ENCODE measurements around the gene DDX59.

Gene DDX59

GRCh38 chr1:200692316-200692715 lies 22.6 kb upstream of the DDX59 start:
- Histone ChIP-seq H3K9ac (ENCODE audit: low read depth, low read length) (no peak overlapping the region), H3K4me3 (ENCODE audit: low read depth, low read length) (no peak overlapping the region), H3K4me1 (ENCODE audit: control insufficient read depth, insufficient read depth, low read length) (peaks cover 4% of the 10 kb centered on the region)

GRCh38 chr1:200686620-200687019 lies 16.9 kb upstream of the DDX59 start:
- H3K36me3 ChIP-seq (ENCODE audit: control insufficient read depth, insufficient read depth, low read length), result no peaks in the 10 kb centered on the region
- H3K9me3 ChIP-seq (ENCODE audit: control insufficient read depth, insufficient read depth, low read length), result no peaks in the 10 kb centered on the region
- no peak overlapping the region for H3K9ac ChIP-seq (ENCODE audit: low read depth, low read length)
- peaks cover 6% of the 10 kb centered on the region for H3K4me1 ChIP-seq (ENCODE audit: control insufficient read depth, insufficient read depth, low read length)
- no peaks in the 10 kb centered on the region for H3K27me3 ChIP-seq (ENCODE audit: control insufficient read depth, insufficient read depth, low read length)
- H3K4me3 ChIP-seq (ENCODE audit: low read depth, low read length), result no peak overlapping the region

More at GRCh38 chr1:200692316-200692715, 22.6 kb upstream of the DDX59 start:
- no peaks in the 10 kb centered on the region for H3K36me3 ChIP-seq (ENCODE audit: control insufficient read depth, insufficient read depth, low read length)
- H3K9me3 ChIP-seq (ENCODE audit: control insufficient read depth, insufficient read depth, low read length), result no peaks in the 10 kb centered on the region
- no peaks in the 10 kb centered on the region for H3K27me3 ChIP-seq (ENCODE audit: control insufficient read depth, insufficient read depth, low read length)

GRCh38 chr1:200684015-200684414 lies 14.3 kb upstream of the DDX59 start:
- Histone ChIP-seq H3K4me1 (ENCODE audit: control insufficient read depth, insufficient read depth, low read length) (peaks cover 10% of the 10 kb centered on the region), H3K27me3 (ENCODE audit: control insufficient read depth, insufficient read depth, low read length) (no peaks in the 10 kb centered on the region), H3K9ac (ENCODE audit: low read depth, low read length) (no peak overlapping the region), H3K36me3 (ENCODE audit: control insufficient read depth, insufficient read depth, low read length) (no peaks in the 10 kb centered on the region), H3K9me3 (ENCODE audit: control insufficient read depth, insufficient read depth, low read length) (no peaks in the 10 kb centered on the region), H3K4me3 (ENCODE audit: low read depth, low read length) (no peak overlapping the region)

- H3K36me3 ChIP-seq (ENCODE audit: control insufficient read depth, insufficient read depth, low read length), result no peaks in the 10 kb centered on the region
- H3K4me1 ChIP-seq (ENCODE audit: control insufficient read depth, insufficient read depth, low read length), result peaks cover 10% of the 10 kb centered on the region
- no peak overlapping the region for H3K9ac ChIP-seq (ENCODE audit: low read depth, low read length)
- no peaks in the 10 kb centered on the region for H3K27me3 ChIP-seq (ENCODE audit: control insufficient read depth, insufficient read depth, low read length)
- H3K4me3 ChIP-seq (ENCODE audit: low read depth, low read length), result no peak overlapping the region
- no peaks in the 10 kb centered on the region for H3K9me3 ChIP-seq (ENCODE audit: control insufficient read depth, insufficient read depth, low read length)
Measured at GRCh38 chr1:200683298-200683697, 13.6 kb upstream of the DDX59 start.

- no peaks in the 10 kb centered on the region for H3K9me3 ChIP-seq (ENCODE audit: control insufficient read depth, insufficient read depth, low read length)
- H3K9ac ChIP-seq (ENCODE audit: low read depth, low read length), result no peak overlapping the region
- no peaks in the 10 kb centered on the region for H3K36me3 ChIP-seq (ENCODE audit: control insufficient read depth, insufficient read depth, low read length)
- peaks cover 4% of the 10 kb centered on the region for H3K4me1 ChIP-seq (ENCODE audit: control insufficient read depth, insufficient read depth, low read length)
- H3K27me3 ChIP-seq (ENCODE audit: control insufficient read depth, insufficient read depth, low read length), result no peaks in the 10 kb centered on the region
- no peak overlapping the region for H3K4me3 ChIP-seq (ENCODE audit: low read depth, low read length)
Measured at GRCh38 chr1:200681231-200681630, 11.5 kb upstream of the DDX59 start.

GRCh38 chr1:200676829-200677228 lies 7.1 kb upstream of the DDX59 start:
- no peaks in the 10 kb centered on the region for H3K27me3 ChIP-seq (ENCODE audit: control insufficient read depth, insufficient read depth, low read length)
- H3K9me3 ChIP-seq (ENCODE audit: control insufficient read depth, insufficient read depth, low read length), result no peaks in the 10 kb centered on the region
- no peak overlapping the region for H3K9ac ChIP-seq (ENCODE audit: low read depth, low read length)
- peaks cover 4% of the 10 kb centered on the region for H3K4me1 ChIP-seq (ENCODE audit: control insufficient read depth, insufficient read depth, low read length)
- no peak overlapping the region for H3K4me3 ChIP-seq (ENCODE audit: low read depth, low read length)
- H3K36me3 ChIP-seq (ENCODE audit: control insufficient read depth, insufficient read depth, low read length), result no peaks in the 10 kb centered on the region

GRCh38 chr1:200675588-200675852 lies 5.8 kb upstream of the DDX59 start:
- no peaks in the 10 kb centered on the region for H3K36me3 ChIP-seq (ENCODE audit: control insufficient read depth, insufficient read depth, low read length)
- no peaks in the 10 kb centered on the region for H3K27me3 ChIP-seq (ENCODE audit: control insufficient read depth, insufficient read depth, low read length)
- no peak overlapping the region for H3K4me3 ChIP-seq (ENCODE audit: low read depth, low read length)
- H3K4me1 ChIP-seq (ENCODE audit: control insufficient read depth, insufficient read depth, low read length), result no peaks in the 10 kb centered on the region
- H3K9ac ChIP-seq (ENCODE audit: low read depth, low read length), result no peak overlapping the region
- no peaks in the 10 kb centered on the region for H3K9me3 ChIP-seq (ENCODE audit: control insufficient read depth, insufficient read depth, low read length)

- no peaks in the 10 kb centered on the region for H3K9me3 ChIP-seq (ENCODE audit: control insufficient read depth, insufficient read depth, low read length)
- H3K4me1 ChIP-seq (ENCODE audit: control insufficient read depth, insufficient read depth, low read length), result no peaks in the 10 kb centered on the region
- H3K36me3 ChIP-seq (ENCODE audit: control insufficient read depth, insufficient read depth, low read length), result no peaks in the 10 kb centered on the region
- H3K4me3 ChIP-seq (ENCODE audit: low read depth, low read length), result no peak overlapping the region
- H3K27me3 ChIP-seq (ENCODE audit: control insufficient read depth, insufficient read depth, low read length), result no peaks in the 10 kb centered on the region
- H3K9ac ChIP-seq (ENCODE audit: low read depth, low read length), result no peak overlapping the region
Measured at GRCh38 chr1:200674838-200675587, 5.3 kb upstream of the DDX59 start.

- Histone ChIP-seq H3K4me3 (ENCODE audit: low read depth, low read length) (no peak overlapping the region), H3K4me1 (ENCODE audit: control insufficient read depth, insufficient read depth, low read length) (no peaks in the 10 kb centered on the region), H3K9ac (ENCODE audit: low read depth, low read length) (no peak overlapping the region), H3K9me3 (ENCODE audit: control insufficient read depth, insufficient read depth, low read length) (no peaks in the 10 kb centered on the region), H3K27me3 (ENCODE audit: control insufficient read depth, insufficient read depth, low read length) (no peaks in the 10 kb centered on the region), H3K36me3 (ENCODE audit: control insufficient read depth, insufficient read depth, low read length) (no peaks in the 10 kb centered on the region)
Measured at GRCh38 chr1:200673952-200674823, 4.5 kb upstream of the DDX59 start.

GRCh38 chr1:200671235-200671786 lies 1.6 kb upstream of the DDX59 start:
- no peaks in the 10 kb centered on the region for H3K9me3 ChIP-seq (ENCODE audit: control insufficient read depth, insufficient read depth, low read length)
- peaks cover 8% of the 10 kb centered on the region for H3K4me1 ChIP-seq (ENCODE audit: control insufficient read depth, insufficient read depth, low read length)
- H3K9ac ChIP-seq (ENCODE audit: low read depth, low read length), result no peak overlapping the region
- no peak overlapping the region for H3K4me3 ChIP-seq (ENCODE audit: low read depth, low read length)
- no peaks in the 10 kb centered on the region for H3K27me3 ChIP-seq (ENCODE audit: control insufficient read depth, insufficient read depth, low read length)
- H3K36me3 ChIP-seq (ENCODE audit: control insufficient read depth, insufficient read depth, low read length), result no peaks in the 10 kb centered on the region

GRCh38 chr1:200670242-200671118 lies 773 bp upstream of the DDX59 start:
- Histone ChIP-seq H3K4me1 (ENCODE audit: control insufficient read depth, insufficient read depth, low read length) (peaks cover 16% of the 10 kb centered on the region), H3K27me3 (ENCODE audit: control insufficient read depth, insufficient read depth, low read length) (no peaks in the 10 kb centered on the region), H3K36me3 (ENCODE audit: control insufficient read depth, insufficient read depth, low read length) (no peaks in the 10 kb centered on the region), H3K9ac (ENCODE audit: low read depth, low read length) (peak overlapping the region; percentile 55), H3K9me3 (ENCODE audit: control insufficient read depth, insufficient read depth, low read length) (no peaks in the 10 kb centered on the region), H3K4me3 (ENCODE audit: low read depth, low read length) (peak overlapping the region; percentile 80)
